ENCODE measurements around the gene CACNA1C.

The CACNA1C gene

GRCh38 chr12:2513141-2514037, 460.6 kb downstream of the CACNA1C start:
- no peak for DNase-seq (ENCODE audit: low read depth in 2 of 2)

GRCh38 chr12:2514038-2514340, 461.2 kb downstream of the CACNA1C start:
- DNase-seq (ENCODE audit: low read depth in 2 of 2) = no peak

- DNase-seq (ENCODE audit: low read depth in 2 of 2) = no peak
Measured at GRCh38 chr12:2520722-2521246, 468.0 kb downstream of the CACNA1C start.

DNA sequence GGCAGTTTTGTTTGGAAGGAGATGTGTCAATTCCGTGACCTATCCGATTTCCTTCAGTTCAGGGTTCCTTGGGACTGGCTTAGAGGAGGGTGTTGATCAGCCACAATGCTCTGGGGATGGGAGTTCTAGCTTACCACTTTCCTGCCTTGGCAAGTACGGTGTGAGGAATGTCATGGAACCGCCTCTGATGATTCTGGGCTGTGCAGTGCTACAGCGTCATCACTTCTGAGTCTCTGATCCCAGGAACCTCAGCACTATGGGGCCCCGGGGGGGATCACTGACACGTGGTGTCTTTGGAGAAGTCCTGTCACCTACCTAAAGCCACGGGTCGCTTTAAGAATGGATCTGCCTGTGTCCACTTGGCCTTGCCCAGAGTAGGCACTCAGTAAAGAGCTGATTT, 470.5 kb downstream of the CACNA1C start:
- no peak for DNase-seq (ENCODE audit: low read depth in 2 of 2)

DNA sequence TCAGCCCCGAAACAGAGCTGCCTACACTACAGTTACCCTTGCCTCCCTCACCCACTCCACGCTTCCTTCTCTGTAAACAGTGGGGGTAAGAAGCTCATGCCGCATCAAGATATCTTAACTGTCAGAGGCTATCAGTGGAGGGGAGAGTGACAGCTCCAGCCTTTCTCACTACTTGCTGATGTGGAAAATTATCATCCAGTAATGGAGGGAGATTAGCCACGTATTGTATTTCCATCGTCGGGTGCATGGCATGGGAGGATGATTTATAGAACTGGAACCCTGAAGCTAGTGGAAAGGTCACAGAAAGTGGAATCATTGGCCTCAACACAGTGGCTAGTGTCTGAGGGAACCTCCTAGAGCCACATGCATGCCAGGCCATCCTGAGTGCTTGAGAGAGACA, 471.1 kb downstream of the CACNA1C start:
- no peak for DNase-seq (ENCODE audit: low read depth in 2 of 2)

DNA sequence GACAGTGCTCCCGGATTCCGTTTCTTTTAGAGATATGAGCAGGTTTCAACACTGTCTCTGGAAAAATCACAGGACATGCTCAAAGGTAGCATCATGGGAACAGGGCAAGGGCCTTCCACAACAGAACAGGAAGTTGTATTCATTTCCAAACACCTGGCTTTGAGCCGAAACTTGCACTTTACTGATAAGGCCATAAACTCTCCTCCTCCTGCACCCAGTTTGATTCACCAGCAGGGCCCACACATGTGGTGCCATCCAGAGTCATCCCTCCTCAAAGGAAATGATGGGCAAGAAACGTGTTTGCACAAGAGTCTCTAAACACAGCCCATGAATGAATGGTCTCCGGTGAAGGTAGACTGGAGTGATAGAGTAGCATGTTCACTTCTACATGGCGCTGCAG, 473.6 kb downstream of the CACNA1C start:
- no peak for DNase-seq (ENCODE audit: low read depth in 2 of 2)

- no peak for DNase-seq (ENCODE audit: low read depth in 2 of 2)
Measured at GRCh38 chr12:2528001-2528400, 475.2 kb downstream of the CACNA1C start.

GRCh38 chr12:2529807-2530206, 477.0 kb downstream of the CACNA1C start:
- no peak for DNase-seq (ENCODE audit: low read depth in 2 of 2)

DNA sequence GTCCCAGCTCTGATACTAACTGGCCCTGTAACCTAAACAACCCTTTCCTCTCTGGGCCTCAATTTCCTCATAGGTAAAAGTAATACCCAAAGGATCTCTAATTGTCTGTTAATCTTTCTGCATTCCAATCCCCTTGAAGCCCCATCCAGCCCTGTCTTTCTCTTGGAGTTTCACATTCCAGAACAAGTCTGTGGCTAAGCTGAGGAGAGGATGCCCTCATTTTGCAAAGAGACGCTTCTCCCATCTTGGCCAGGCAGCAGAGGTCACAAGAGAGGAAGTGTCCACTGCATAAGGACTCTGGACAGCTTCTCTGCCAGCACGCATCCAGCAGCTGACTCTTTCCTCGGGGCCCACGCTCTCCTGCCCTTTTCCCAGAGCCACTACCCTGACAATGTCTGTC, 478.6 kb downstream of the CACNA1C start:
- DNase-seq (ENCODE audit: low read depth in 2 of 2) = no peak

DNA sequence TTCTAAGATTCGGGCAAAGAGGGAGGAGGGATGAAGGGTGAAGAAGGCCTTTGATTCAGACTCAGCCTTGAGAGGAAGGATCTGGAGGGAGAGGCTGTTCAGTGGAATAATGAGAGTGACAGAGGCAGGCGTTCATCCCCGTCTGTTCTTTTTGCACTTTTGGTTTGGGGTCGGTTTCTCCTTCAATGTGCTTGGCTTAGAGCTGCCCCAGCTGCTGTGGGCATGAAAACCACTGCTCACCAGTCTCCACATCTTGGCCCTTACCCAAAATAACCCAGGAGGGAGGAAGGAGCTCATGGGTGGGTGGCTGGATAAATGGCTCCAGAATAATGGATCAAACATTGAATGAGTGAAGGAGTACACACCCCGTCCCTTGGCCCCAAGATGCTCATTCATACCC, 480.2 kb downstream of the CACNA1C start:
- no peak for DNase-seq (ENCODE audit: low read depth in 2 of 2)

DNA sequence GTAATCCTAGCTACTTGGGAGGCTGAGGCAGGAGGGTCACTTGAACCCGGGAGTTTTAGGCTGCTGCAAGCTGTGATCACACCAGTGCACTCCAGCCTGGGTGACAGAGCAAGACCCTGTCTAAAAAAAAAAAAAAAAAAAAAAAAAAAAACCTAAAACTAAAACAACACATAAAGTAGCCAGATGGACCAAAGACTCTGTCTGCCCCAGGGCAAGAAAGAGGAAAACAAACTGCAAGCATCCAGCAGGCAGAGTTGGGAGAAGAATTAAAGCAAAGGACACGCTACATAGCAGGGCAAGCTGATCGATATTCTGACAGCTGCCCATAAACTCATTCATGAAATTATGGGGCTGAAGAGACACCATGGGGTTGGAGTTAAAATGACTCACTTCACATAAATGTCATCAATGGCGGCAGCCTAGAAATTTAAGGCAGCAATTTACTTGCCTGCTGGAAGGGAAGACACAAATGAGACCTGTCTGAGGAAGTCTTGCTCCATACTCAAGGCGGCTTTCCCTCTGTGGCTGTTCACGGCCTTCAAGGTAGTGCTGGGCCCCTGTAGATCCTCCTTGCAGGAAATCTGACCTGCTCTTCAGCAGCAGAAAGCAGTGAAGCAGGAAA, 482.9 kb downstream of the CACNA1C start:
- no peak for DNase-seq (ENCODE audit: low read depth in 2 of 2)

GRCh38 chr12:2536724-2537123, 483.9 kb downstream of the CACNA1C start:
- no peak for DNase-seq (ENCODE audit: low read depth in 2 of 2)

GRCh38 chr12:2537868-2538541, 485.2 kb downstream of the CACNA1C start:
- no peak for DNase-seq (ENCODE audit: low read depth in 2 of 2)

DNA sequence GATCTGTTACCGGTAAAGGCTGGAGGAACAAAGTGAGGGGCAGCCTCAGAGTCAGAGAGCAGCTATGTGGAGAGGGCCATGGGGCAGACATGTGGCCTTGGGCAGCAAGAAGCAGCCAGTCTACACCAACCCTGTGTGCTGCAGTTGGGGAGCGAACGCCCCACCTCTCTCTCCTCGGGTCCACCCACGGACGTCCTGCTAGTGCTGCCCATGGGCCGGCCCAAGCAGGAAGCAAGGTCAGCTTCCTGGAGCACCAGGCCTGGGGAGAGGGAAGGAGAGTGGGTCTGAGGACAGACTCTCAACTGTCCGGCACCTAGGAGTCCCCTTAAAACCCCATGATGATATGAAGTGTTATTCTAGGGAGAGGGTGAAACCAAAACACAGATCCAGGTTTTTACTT, 487.2 kb downstream of the CACNA1C start:
- DNase-seq (ENCODE audit: low read depth in 2 of 2) = no peak

DNA sequence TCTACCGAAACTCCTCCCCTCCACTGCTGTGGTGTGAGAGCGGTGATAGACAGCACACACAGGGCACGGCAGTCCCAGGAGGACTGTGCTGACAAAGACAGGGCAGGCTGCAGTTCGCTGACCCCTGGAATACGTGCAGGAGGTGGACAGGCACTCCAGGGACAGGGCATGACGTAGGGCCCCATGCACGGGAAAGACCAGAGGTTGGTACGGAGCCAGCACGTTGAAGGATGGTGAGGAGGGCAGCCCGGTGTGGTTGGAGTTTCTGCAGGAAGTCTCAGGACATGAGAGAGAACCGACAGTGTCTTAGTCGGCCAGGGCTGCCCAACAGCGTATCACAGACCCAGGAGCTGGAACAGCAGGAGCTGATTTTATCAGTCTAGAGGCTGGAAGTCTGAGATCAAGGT, 487.8 kb downstream of the CACNA1C start:
- DNase-seq (ENCODE audit: low read depth in 2 of 2) = no peak

GRCh38 chr12:2541631-2542204, 488.9 kb downstream of the CACNA1C start:
- no peak for DNase-seq (ENCODE audit: low read depth in 2 of 2)

DNA sequence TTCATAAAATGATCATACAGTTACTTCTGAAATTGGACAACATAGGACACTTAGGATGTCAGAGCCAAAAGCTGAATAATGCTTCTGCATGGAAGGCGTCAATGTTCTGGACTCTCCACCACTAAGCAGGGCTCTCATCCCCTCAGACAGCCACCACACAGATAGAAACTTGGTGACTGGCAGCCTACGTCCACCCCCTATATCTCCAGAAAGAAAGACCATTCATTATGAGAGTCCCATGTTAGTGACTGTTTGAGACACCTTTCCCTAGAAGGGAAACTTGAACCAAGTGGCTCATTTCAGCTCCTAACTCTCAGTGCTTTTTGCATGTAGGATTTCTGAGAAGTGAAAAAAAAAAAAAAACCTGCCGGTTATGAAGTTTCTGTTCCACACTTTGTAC, 491.0 kb downstream of the CACNA1C start:
- no peak for DNase-seq (ENCODE audit: low read depth in 2 of 2)

- no peak for DNase-seq (ENCODE audit: low read depth in 2 of 2)
Measured at GRCh38 chr12:2544230-2544629, 491.4 kb downstream of the CACNA1C start.

DNA sequence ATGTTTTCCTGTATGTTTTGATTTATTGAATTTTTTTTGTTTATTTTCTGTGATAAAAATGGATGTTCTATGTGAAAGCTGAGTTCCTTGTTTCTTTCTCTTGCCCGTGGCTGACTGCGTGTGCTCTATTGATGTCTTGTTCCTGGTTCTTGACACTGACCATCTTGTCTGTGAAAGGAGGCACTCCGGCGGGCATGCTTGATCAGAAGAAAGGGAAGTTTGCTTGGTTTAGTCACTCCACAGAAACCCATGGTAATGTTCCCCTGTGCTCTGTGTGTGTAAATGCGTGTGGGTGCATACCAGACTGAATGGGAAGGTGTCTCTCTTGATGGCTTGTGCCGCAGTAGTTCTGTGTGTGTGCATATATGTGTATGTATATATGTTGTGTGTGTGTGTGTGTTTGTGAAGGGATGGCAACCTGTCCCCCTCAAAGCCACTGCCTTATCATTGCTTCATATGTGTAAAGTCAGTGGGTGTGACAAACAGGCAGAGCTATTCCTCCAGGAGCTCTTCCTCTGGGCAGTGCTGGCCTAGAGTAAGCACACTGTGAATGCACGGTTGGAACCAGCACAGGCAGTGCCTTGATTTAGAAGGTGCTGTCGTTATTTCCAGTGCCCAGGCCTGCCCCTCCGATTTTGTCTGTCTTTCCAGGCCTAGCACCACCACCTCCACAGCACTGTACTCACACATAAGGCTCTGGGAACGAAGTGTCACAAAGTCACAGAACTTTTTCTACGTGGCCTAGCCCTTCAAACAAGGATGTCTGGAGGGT, 494.7 kb downstream of the CACNA1C start:
- DNase-seq (ENCODE audit: low read depth in 2 of 2) = no peak

- DNase-seq (ENCODE audit: low read depth in 2 of 2) = no peak
Measured at GRCh38 chr12:2548081-2548480, 495.3 kb downstream of the CACNA1C start.

DNA sequence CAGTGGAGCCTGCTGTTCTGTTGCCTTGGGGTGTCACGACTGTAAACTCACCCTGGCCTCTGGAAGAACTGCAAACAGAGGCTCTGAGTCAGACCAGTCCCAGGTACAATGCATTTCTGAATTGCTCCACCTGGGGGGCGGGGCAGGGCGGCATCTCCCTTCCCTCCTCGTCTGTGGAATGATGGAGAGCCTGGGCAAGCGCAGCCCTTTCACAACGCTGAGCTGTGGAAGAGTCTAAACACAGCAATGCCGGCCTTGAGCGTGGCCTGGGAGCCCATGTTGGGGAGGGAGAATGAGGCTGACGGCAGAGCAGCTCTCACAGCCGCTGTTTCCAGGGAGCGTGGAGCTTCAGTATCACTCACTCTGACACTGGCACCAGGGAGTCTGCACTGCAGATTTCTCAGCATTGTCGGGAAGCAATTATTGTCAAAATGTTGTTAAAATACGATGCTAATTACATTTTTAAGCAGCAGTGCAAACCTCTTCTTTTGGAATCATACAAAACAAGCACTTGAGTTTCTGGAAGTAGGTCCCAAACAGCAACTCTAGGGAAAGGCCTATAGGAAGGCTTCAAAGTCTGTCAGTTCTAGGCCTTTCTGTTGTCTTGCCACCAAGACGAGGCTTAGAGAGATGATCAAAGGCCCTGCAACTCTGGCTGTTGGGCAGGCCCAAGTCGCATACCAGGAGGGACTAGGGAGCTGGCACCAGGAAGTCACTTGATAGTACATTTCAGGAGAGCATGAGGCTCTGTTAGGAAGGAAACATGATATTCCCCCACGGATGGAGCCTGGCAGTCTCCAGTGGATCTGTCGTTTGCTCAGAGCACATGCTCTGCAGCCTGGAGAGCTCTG, 498.0 kb downstream of the CACNA1C start:
- no peak for DNase-seq (ENCODE audit: low read depth in 2 of 2)
